Activated T-helper 17 cell treated with anti-CD3 and anti-CD28 coated beads, Interleukin-2, amount 50 U/mL, for 72 hours (primary cell): ENCODE results near the gene IL1F10. TPM values are rescaled to one million over a fixed set of nuclear protein-coding genes. Genes with fewer than 3 reads are reported as not detected.

ENCODE experiments used
- ATAC-seq: fragments of 150-1000 bp; cut with Tn5 transposase; replicated peaks from 2 replicates; pipeline ENCODE4 v1.10.0; 2021; ENCODE audit warnings: mild to moderate bottlenecking, moderate library complexity
- H3K27ac Mint-ChIP-seq: one replicate; pipeline ENCODE4 v1.8.0; 2022; ENCODE audit warnings: mixed read lengths
- H3K27me3 Mint-ChIP-seq: one replicate; pipeline ENCODE4 v1.8.0; 2022; ENCODE audit warnings: mixed read lengths
- H3K36me3 Mint-ChIP-seq: one replicate; pipeline ENCODE4 v1.8.0; 2022; ENCODE audit warnings: low read depth, mild to moderate bottlenecking, mixed read lengths
- H3K4me1 Mint-ChIP-seq: one replicate; pipeline ENCODE4 v1.8.0; 2022; ENCODE audit warnings: mixed read lengths
- H3K4me3 Mint-ChIP-seq: one replicate; pipeline ENCODE4 v1.8.0; 2022; ENCODE audit warnings: mild to moderate bottlenecking, mixed read lengths
- H3K9me3 Mint-ChIP-seq: one replicate; pipeline ENCODE4 v1.8.0; 2022; ENCODE audit warnings: mixed read lengths
- total RNA-seq, 2 donors: library from RNA; stranded (reverse); gene quantifications; one replicate each; pipeline ENCODE4 v1.2.3, GENCODE V29; 2022

IL1F10 gene
- total RNA-seq, 2 donors from 2014 or later: not detected

DNA sequence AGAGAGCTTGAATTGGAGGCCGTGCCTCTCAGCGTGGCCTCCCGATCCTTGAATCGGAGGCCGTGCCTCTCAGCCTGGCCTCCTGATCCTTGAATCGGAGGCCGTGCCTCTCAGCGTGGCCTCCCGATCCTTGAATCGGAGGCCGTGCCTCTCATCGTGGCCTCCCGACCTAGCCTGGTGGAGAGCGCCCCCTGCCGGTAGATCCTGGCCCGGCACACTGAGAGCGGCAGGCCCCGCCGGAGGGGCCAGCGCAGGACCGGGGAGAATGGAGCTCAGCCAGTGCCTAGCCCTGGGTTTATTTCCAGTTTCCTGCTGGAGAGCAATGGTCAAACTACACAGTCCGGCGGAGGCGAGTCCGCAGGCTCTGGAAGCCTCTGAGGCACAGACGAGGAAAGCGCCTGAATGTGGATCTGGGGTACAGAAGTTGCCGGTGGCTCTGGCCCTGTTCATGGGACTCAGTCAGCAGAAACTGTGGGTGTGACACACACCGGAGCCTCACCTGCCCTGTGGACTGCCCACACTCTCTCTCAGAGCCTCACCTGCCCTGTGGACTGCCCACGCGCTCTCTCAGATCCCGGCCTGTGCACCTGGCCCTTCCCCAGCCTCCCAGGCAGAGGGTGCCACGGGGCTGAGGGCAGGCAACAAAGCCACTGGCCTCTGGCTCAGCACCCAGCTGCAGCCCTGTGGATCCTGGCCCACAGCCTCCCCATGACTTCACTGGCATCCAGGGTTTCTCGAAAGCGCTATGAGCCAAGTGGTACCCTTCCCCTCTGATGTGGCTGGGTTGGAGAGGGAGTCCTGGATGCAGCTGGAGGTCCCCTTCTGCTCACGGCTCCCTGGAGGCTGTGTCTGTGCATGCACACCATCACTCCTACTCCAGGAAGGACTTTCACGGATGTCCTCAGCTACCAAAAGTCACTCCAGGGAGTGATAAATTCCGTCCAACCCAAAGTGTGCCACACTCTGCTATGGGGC is 16.6 kb upstream of the IL1F10 start:
- H3K27me3 Mint-ChIP-seq: peaks cover 4% of the 10 kb centered on the region
- H3K4me3 Mint-ChIP-seq: no peak overlapping the region
- no peaks in the 10 kb centered on the region for H3K36me3 Mint-ChIP-seq
- H3K4me1 Mint-ChIP-seq: peaks cover 4% of the 10 kb centered on the region
- no peak overlapping the region for H3K27ac Mint-ChIP-seq
- ATAC-seq: no peak
- peaks cover 9% of the 10 kb centered on the region for H3K9me3 Mint-ChIP-seq

DNA sequence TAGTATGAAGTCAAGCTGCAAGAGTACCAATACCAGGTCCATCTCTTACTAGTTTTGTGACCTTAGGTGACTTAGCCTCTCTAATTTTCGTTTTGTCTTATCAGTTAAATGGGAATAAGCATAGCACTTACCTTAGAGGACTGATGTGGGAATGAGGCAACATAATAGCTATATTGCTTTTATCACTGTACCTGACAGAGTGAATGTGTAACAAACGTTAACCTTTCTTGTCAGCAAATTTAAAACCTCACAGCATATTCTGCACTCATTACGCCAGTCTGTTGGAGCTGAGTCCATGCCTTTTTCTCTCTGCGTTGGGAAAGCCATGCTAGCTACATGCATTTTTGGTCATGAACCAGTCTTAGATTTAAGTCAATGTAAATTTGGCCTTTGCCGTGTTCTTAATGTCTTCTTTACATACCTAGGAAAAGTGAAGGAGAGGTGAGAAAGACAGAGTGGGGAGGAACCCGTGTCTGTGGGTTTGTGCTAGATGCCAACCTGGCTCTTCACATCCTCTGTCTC is 15.3 kb upstream of the IL1F10 start, which contains the start of gene IL36B:
TSS of gene IL36B (minus strand) at position 472 of the 522 bp plus-strand sequence.
- no peak within 1 kb of the TSS for H3K27ac Mint-ChIP-seq
- no peak within 1 kb of the TSS for H3K4me3 Mint-ChIP-seq
- peaks cover 4% of the 10 kb centered on the region for H3K4me1 Mint-ChIP-seq
- peaks cover 12% of the 10 kb centered on the region for H3K9me3 Mint-ChIP-seq
- H3K27me3 Mint-ChIP-seq: peaks cover 4% of the 10 kb centered on the region
- no peak for ATAC-seq
- no peaks in the 10 kb centered on the region for H3K36me3 Mint-ChIP-seq

DNA sequence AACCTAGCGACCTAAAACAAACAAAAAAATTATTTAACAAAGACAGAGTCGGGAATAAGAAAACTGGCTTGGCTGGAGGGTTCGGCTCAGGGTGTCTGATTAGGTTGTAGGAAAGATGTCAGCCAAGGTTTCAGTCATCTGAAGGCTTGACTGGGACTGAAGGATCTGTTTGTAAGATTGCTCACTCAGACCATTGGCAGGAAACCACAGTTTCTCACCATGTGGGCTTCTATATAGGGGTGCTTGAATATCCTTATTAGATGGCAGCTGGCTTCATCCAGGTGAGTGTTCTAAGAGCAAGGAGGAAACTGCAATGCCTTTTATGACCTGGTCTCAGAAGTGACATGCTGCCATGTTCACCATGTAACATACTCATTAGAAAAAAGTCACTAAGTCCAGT is 14.1 kb upstream of the IL1F10 start:
- no peak overlapping the region for H3K4me3 Mint-ChIP-seq
- peak; percentile 59 for ATAC-seq
- peaks cover 12% of the 10 kb centered on the region for H3K9me3 Mint-ChIP-seq
- no peak overlapping the region for H3K27ac Mint-ChIP-seq
- H3K36me3 Mint-ChIP-seq: no peaks in the 10 kb centered on the region
- H3K4me1 Mint-ChIP-seq: peaks cover 4% of the 10 kb centered on the region
- peaks cover 3% of the 10 kb centered on the region for H3K27me3 Mint-ChIP-seq

DNA sequence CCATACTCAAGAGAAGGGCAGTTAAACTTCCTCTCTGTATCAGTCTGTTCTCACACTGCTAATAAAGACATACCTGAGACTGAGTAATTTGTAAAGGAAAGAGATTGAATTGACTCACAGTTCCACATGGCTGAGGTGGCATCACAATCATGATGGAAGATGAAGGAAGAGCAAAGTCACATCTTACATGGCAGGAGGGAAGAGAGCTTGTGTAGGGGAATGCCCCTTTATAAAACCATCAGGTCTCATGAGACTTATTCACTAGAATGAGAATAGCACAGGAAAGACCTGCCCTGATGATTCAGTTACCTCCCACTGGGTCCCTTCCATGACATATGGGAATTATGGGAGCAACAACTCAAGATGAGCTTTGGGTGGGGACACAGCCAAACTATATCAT is 13.7 kb upstream of the IL1F10 start:
- peaks cover 3% of the 10 kb centered on the region for H3K27me3 Mint-ChIP-seq
- H3K4me1 Mint-ChIP-seq: peaks cover 4% of the 10 kb centered on the region
- no peak overlapping the region for H3K4me3 Mint-ChIP-seq
- no peak overlapping the region for H3K27ac Mint-ChIP-seq
- H3K36me3 Mint-ChIP-seq: no peaks in the 10 kb centered on the region
- peaks cover 12% of the 10 kb centered on the region for H3K9me3 Mint-ChIP-seq
- ATAC-seq: peak; percentile 83

DNA sequence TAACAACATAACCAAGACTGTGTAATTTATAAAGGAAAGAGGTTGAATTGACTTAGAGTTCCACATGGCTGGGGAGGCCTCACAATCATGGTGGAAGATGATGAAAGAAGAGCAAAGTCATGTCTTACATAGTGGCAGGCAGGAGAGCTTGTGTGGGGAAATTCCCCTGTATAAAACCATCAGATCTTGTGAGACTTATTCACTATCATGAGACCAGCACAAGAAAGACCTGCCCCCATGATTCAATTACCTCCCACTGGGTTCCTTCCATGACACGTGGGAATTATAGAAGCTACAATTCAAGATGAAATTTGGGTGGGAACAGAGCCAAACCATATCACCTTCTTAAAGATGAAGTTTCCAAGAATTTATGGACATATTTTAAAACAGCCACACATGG is 11.2 kb upstream of the IL1F10 start:
- H3K4me3 Mint-ChIP-seq: no peak overlapping the region
- H3K36me3 Mint-ChIP-seq: no peaks in the 10 kb centered on the region
- peaks cover 3% of the 10 kb centered on the region for H3K27me3 Mint-ChIP-seq
- ATAC-seq: peak; percentile 31
- peaks cover 12% of the 10 kb centered on the region for H3K9me3 Mint-ChIP-seq
- H3K27ac Mint-ChIP-seq: no peak overlapping the region
- peaks cover 4% of the 10 kb centered on the region for H3K4me1 Mint-ChIP-seq

DNA sequence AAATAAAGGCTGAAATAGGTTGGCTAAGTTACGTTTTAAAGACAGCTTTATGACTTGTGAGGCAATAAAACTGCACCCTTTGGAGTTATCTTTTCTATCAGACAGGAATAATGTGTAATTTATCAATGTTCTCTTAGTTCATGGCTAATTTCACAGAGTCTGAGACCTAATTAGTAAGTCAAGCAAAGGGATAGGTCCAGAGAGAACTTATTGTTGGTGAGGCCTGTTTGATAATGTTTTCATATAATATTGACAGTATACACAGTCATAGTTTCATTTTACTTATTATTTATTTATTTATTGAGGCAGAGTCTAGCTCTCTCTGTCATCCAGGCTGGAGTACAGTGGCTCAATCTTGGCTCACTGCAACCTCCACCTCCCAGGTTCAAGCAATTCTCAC is 10.7 kb upstream of the IL1F10 start:
- no peak for ATAC-seq
- H3K27ac Mint-ChIP-seq: no peak overlapping the region
- H3K4me1 Mint-ChIP-seq: peaks cover 4% of the 10 kb centered on the region
- no peak overlapping the region for H3K4me3 Mint-ChIP-seq
- H3K9me3 Mint-ChIP-seq: peaks cover 12% of the 10 kb centered on the region
- no peaks in the 10 kb centered on the region for H3K36me3 Mint-ChIP-seq
- peaks cover 3% of the 10 kb centered on the region for H3K27me3 Mint-ChIP-seq

DNA sequence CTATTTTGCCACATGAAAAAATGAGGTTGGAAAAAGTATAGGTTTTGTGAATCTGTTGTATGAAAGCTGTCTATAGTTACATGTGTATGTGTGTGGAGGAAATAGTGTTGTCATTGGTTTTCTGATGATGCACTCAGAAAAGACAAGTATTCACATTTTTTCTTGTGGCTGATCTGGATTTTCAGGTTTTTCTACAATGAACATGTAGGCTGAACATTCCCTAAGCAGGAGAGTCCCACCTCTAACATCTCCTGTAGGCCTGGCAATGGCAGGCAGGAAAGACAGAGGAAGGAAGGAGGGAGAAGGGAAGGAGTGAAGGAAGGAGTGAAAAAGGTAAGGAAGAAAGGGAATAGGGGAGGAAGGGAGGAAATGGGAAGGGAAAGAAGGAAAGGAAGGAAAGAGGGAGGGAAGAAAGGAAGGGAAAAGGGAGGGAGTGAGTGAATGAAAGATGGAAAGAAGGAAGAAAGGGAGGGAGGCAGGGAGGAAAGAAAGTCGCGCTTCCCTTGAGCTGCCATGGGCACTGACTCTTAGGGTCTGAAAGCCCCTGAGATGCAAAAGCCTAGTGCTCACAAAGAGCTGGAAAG is 9.3 kb upstream of the IL1F10 start:
- H3K27ac Mint-ChIP-seq: no peak overlapping the region
- H3K9me3 Mint-ChIP-seq: peaks cover 12% of the 10 kb centered on the region
- H3K36me3 Mint-ChIP-seq: no peaks in the 10 kb centered on the region
- no peak for ATAC-seq
- H3K27me3 Mint-ChIP-seq: peaks cover 3% of the 10 kb centered on the region
- peaks cover 4% of the 10 kb centered on the region for H3K4me1 Mint-ChIP-seq
- no peak overlapping the region for H3K4me3 Mint-ChIP-seq

DNA sequence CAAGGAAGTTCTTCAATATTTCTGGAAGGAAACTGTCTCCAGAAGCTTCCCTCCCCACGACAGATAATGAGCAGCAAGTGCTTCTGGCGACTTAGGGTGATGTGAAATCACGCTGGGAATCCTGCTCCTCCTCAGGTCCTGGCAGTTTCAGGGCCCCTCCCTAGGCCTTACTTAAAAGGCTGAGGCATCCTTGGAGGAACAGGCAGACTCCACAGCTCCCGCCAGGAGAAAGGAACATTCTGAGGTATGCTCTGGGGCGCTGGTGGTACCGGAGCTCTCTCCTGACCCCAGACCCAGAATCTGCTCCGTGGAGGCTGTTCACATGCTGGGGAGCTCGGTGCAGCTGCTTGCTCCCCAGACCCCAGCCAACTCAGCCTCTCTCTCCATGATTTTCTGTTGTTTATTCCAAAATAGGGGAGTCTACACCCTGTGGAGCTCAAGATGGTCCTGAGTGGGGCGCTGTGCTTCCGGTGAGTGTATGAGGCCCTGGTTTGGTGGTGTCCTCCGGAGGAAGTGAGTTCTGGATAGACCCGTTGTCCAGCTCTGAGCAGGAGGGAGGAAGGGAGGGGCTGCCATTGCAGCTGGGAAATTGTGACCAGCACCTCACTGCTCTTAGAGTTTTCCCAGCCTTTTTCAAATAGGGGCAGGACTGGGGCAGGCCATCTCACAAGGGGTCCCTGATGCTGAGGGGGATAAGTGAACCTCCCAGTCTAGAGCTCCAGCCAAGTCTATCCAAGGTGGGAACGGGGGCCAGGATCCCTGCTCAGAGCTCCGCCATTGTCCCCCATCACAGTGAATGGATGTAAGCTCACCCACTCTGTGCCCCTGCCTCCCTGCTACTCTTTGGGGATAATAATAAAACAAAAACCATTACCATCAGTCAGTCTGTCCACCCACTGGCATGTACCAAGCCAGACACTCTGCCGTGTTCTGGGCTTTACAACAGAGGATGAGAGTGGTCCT is 8.5 kb upstream of the IL1F10 start, which contains the start of gene IL36RN:
TSS of gene IL36RN (plus strand) at position 201 of the 963 bp plus-strand sequence. CDS start at position 442, 241 bp downstream.
- no peak within 1 kb of the TSS for H3K4me3 Mint-ChIP-seq
- no peaks in the 10 kb centered on the region for H3K36me3 Mint-ChIP-seq
- H3K9me3 Mint-ChIP-seq: peaks cover 8% of the 10 kb centered on the region
- H3K27me3 Mint-ChIP-seq: peaks cover 6% of the 10 kb centered on the region
- no peak within 1 kb of the TSS for H3K27ac Mint-ChIP-seq
- no peaks in the 10 kb centered on the region for H3K4me1 Mint-ChIP-seq
- ATAC-seq: no peak

DNA sequence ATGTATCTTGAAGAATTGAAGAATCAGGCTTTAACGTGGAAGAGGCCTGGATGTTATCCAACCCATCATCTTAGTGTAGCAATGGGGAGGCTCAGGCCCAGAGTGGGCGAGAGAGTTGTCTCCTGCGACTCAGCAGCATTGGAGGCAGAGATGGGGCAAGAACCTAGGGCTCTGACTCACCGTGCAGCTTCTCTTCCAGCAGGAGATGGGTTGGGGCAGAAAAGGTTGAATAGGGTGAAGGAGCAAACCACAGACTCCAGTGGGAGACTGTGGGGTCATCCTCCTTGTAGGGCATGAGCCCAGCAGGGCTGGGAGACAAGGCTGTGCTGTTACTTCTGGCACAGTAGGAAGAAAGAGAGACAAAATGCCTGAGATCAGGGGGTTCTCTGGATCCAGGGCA is 7.4 kb upstream of the IL1F10 start:
- Mint-ChIP-seq H3K9me3 (peaks cover 10% of the 10 kb centered on the region), H3K4me1 (no peaks in the 10 kb centered on the region), H3K4me3 (no peak overlapping the region), H3K27ac (no peak overlapping the region), H3K36me3 (no peaks in the 10 kb centered on the region), H3K27me3 (peaks cover 6% of the 10 kb centered on the region)
- peak; percentile 28 for ATAC-seq

DNA sequence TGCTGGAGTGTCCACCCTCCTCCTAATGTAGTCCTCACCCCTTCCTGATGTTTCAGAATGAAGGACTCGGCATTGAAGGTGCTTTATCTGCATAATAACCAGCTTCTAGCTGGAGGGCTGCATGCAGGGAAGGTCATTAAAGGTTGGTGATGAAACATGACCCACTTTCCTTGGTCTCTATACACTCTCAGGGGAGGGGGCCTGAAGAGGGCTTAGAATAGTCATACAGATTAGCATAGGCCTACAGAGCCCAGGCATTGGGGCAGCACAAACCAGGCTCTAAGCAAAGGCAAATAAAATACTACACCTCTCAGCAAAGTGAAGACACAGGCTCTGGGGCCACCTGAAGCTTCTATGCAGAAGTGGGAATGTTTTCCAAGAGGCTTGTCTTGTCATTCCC is 7.0 kb upstream of the IL1F10 start:
- no peaks in the 10 kb centered on the region for H3K4me1 Mint-ChIP-seq
- ATAC-seq: no peak
- peaks cover 6% of the 10 kb centered on the region for H3K27me3 Mint-ChIP-seq
- H3K9me3 Mint-ChIP-seq: peaks cover 7% of the 10 kb centered on the region
- H3K36me3 Mint-ChIP-seq: no peaks in the 10 kb centered on the region
- no peak overlapping the region for H3K4me3 Mint-ChIP-seq
- H3K27ac Mint-ChIP-seq: no peak overlapping the region

DNA sequence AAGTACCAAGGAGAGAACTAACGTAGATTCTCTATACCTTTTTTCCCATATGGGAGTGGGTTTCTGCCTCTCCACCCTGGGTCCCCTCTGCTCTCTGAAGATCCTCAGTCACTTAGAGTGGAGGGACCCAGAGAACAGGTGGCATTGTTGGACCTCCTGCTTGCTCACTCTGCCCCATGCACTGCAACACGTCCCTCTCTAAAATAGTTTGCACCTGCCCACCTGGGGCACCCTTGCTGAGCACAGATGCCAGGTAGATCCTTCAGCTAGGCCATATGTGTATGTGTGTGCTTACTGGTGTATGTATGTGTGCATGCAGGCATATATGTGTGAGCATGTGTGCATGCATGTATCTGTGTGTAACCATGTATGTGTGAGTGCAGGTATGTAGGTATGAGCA is 6.5 kb upstream of the IL1F10 start:
- Mint-ChIP-seq H3K9me3 (peaks cover 5% of the 10 kb centered on the region), H3K4me1 (no peaks in the 10 kb centered on the region), H3K4me3 (no peak overlapping the region), H3K27me3 (peaks cover 6% of the 10 kb centered on the region), H3K27ac (no peak overlapping the region), H3K36me3 (no peaks in the 10 kb centered on the region)
- no peak for ATAC-seq

DNA sequence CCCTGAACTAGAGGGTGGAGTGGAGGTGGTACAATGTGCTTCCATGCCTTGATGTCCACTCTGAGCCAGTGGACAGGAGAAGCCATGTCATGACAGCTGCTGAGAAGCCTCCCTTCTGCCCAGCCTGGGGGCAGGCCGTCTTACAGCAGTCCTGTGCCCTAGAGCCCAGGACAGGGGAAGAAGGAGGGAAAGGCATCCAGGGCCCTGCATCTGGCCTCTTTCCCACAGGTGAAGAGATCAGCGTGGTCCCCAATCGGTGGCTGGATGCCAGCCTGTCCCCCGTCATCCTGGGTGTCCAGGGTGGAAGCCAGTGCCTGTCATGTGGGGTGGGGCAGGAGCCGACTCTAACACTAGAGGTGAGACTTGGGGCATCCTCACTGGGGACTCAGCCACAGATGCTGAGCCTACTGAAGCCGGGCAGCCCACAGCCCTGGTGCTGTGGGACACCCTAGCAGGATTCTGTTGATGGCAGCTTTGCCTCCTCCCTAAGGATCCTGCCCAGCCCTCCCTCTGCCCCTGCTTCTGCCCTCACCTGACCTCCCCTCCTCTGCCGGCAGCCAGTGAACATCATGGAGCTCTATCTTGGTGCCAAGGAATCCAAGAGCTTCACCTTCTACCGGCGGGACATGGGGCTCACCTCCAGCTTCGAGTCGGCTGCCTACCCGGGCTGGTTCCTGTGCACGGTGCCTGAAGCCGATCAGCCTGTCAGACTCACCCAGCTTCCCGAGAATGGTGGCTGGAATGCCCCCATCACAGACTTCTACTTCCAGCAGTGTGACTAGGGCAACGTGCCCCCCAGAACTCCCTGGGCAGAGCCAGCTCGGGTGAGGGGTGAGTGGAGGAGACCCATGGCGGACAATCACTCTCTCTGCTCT is 5.6 kb upstream of the IL1F10 start:
- H3K27me3 Mint-ChIP-seq: peaks cover 6% of the 10 kb centered on the region
- no peak overlapping the region for H3K4me3 Mint-ChIP-seq
- H3K36me3 Mint-ChIP-seq: no peaks in the 10 kb centered on the region
- H3K27ac Mint-ChIP-seq: no peak overlapping the region
- H3K9me3 Mint-ChIP-seq: peaks cover 3% of the 10 kb centered on the region
- ATAC-seq: no peak
- no peaks in the 10 kb centered on the region for H3K4me1 Mint-ChIP-seq

DNA sequence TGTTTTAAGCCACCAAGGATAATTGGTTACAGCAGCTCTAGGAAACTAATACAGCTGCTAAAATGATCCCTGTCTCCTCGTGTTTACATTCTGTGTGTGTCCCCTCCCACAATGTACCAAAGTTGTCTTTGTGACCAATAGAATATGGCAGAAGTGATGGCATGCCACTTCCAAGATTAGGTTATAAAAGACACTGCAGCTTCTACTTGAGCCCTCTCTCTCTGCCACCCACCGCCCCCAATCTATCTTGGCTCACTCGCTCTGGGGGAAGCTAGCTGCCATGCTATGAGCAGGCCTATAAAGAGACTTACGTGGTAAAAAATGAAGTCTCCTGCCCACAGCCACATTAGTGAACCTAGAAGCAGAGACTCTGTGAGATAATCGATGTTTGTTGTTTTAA is 3.5 kb upstream of the IL1F10 start:
- Mint-ChIP-seq H3K27me3 (peaks cover 7% of the 10 kb centered on the region), H3K4me1 (no peaks in the 10 kb centered on the region), H3K9me3 (peaks cover 3% of the 10 kb centered on the region), H3K27ac (no peak overlapping the region), H3K4me3 (no peak overlapping the region), H3K36me3 (no peaks in the 10 kb centered on the region)
- no peak for ATAC-seq
